Putamen (tissue), 1 donor: ENCODE data around the gene FFAR2.
A peak's percentile ranks its signal among the peaks of the same experiment; 100 is the strongest.

Experiments used
- DNase-seq: peaks from one replicate; pipeline ENCODE4 v3.0.0-alpha.2; 2016; ENCODE audit warnings: low spot score

FFAR2 gene

GRCh38 chr19:35487656-35488182 is 39.7 kb downstream of the FFAR2 start:
- DNase-seq: no peak

- DNase-seq: no peak
Observed at GRCh38 chr19:35488677-35489076, 40.6 kb downstream of the FFAR2 start.

GRCh38 chr19:35490364-35490763 is 42.3 kb downstream of the FFAR2 start, which contains the start of gene KRTDAP:
Gene KRTDAP, minus strand, starts transcription at chr19:35490464. Its CDS starts 22 bp downstream, at chr19:35490442.
- DNase-seq: no peak

GRCh38 chr19:35491836-35492360 is 43.8 kb downstream of the FFAR2 start:
- no peak for DNase-seq

GRCh38 chr19:35493971-35494370 is 45.9 kb downstream of the FFAR2 start:
- no peak for DNase-seq

GRCh38 chr19:35495107-35496064 is 47.3 kb downstream of the FFAR2 start:
- DNase-seq: peak; percentile 72

GRCh38 chr19:35497406-35497805 is 49.3 kb downstream of the FFAR2 start:
- no peak for DNase-seq

GRCh38 chr19:35498220-35498619 is 50.2 kb downstream of the FFAR2 start:
- no peak for DNase-seq

GRCh38 chr19:35498984-35499527 is 51.0 kb downstream of the FFAR2 start:
- DNase-seq: no peak

GRCh38 chr19:35500611-35501010 is 52.6 kb downstream of the FFAR2 start:
- peak; percentile 20 for DNase-seq
